ENCODE results near the gene RFC1.

The RFC1 gene

GRCh38 chr4:39319676-39320075 lies 46.5 kb downstream of the RFC1 start:
- TF ChIP-seq FOXP2 (optimal IDR thresholded peaks at IDR 0.05; ENCODE audit: borderline replicate concordance, extremely low read depth, extremely low read length, insufficient read depth): no peak
- TF ChIP-seq POLR2AphosphoS5 (IDR thresholded peaks at IDR 0.05; ENCODE audit: low read depth, low read length): no peak
- TF ChIP-seq SIN3A (IDR thresholded peaks at IDR 0.05; ENCODE audit: borderline replicate concordance, insufficient read depth, low read length): no peak
- no peak for TF ChIP-seq TAF1 (IDR thresholded peaks at IDR 0.05; ENCODE audit: borderline replicate concordance, insufficient read depth, low read length)
- no peak for TF ChIP-seq REST (IDR thresholded peaks at IDR 0.05; ENCODE audit: insufficient read depth in 1 of 2, low read depth in 2 of 2, low read length in 2 of 2)

- no peak for TF ChIP-seq TAF1 (IDR thresholded peaks at IDR 0.05; ENCODE audit: borderline replicate concordance, insufficient read depth, low read length)
- no peak for TF ChIP-seq FOXP2 (optimal IDR thresholded peaks at IDR 0.05; ENCODE audit: borderline replicate concordance, extremely low read depth, extremely low read length, insufficient read depth)
- TF ChIP-seq REST (IDR thresholded peaks at IDR 0.05; ENCODE audit: insufficient read depth in 1 of 2, low read depth in 2 of 2, low read length in 2 of 2): no peak
- no peak for TF ChIP-seq POLR2AphosphoS5 (IDR thresholded peaks at IDR 0.05; ENCODE audit: low read depth, low read length)
- TF ChIP-seq SIN3A (IDR thresholded peaks at IDR 0.05; ENCODE audit: borderline replicate concordance, insufficient read depth, low read length): no peak
Observed at GRCh38 chr4:39312816-39313215, 53.3 kb downstream of the RFC1 start.

- TF ChIP-seq REST (IDR thresholded peaks at IDR 0.05; ENCODE audit: insufficient read depth in 1 of 2, low read depth in 2 of 2, low read length in 2 of 2) (no peak), TAF1 (IDR thresholded peaks at IDR 0.05; ENCODE audit: borderline replicate concordance, insufficient read depth, low read length) (no peak), SIN3A (IDR thresholded peaks at IDR 0.05; ENCODE audit: borderline replicate concordance, insufficient read depth, low read length) (no peak), FOXP2 (optimal IDR thresholded peaks at IDR 0.05; ENCODE audit: borderline replicate concordance, extremely low read depth, extremely low read length, insufficient read depth) (no peak), POLR2AphosphoS5 (IDR thresholded peaks at IDR 0.05; ENCODE audit: low read depth, low read length) (no peak)
Observed at GRCh38 chr4:39308611-39309010, 57.6 kb downstream of the RFC1 start.

GRCh38 chr4:39305912-39306677 lies 60.1 kb downstream of the RFC1 start:
- TF ChIP-seq SIN3A (IDR thresholded peaks at IDR 0.05; ENCODE audit: borderline replicate concordance, insufficient read depth, low read length): no peak
- TF ChIP-seq FOXP2 (optimal IDR thresholded peaks at IDR 0.05; ENCODE audit: borderline replicate concordance, extremely low read depth, extremely low read length, insufficient read depth): no peak
- no peak for TF ChIP-seq TAF1 (IDR thresholded peaks at IDR 0.05; ENCODE audit: borderline replicate concordance, insufficient read depth, low read length)
- TF ChIP-seq REST (IDR thresholded peaks at IDR 0.05; ENCODE audit: insufficient read depth in 1 of 2, low read depth in 2 of 2, low read length in 2 of 2): no peak
- TF ChIP-seq POLR2AphosphoS5 (IDR thresholded peaks at IDR 0.05; ENCODE audit: low read depth, low read length): no peak
